Stimulated activated CD4-positive, alpha-beta T cell treated with anti-CD3 and anti-CD28 coated beads, Interleukin-2, amount 100 ng/mL, for 4 hours (primary cell): ENCODE results near the gene ICE2.

Source experiments
- DNase-seq: peaks from one replicate; pipeline ENCODE4 v3.0.0-alpha.2; 2020; ENCODE audit warnings: low read depth

The ICE2 gene

GRCh38 chr15:60386615-60387014 lies 92.3 kb downstream of the ICE2 start:
- no peak for DNase-seq

GRCh38 chr15:60385620-60386552 lies 93.1 kb downstream of the ICE2 start:
- DNase-seq, result no peak

GRCh38 chr15:60384526-60385126 lies 94.3 kb downstream of the ICE2 start:
- DNase-seq, result no peak

GRCh38 chr15:60384053-60384452 lies 94.9 kb downstream of the ICE2 start:
- no peak for DNase-seq

- no peak for DNase-seq
Observed at GRCh38 chr15:60382773-60383674, 95.9 kb downstream of the ICE2 start.

- DNase-seq, result no peak
Observed at GRCh38 chr15:60381148-60381788, 97.7 kb downstream of the ICE2 start.

GRCh38 chr15:60379525-60380274 lies 99.2 kb downstream of the ICE2 start:
- no peak for DNase-seq

GRCh38 chr15:60379185-60379524 lies 99.8 kb downstream of the ICE2 start:
- no peak for DNase-seq

GRCh38 chr15:60376677-60377095 lies 102.3 kb downstream of the ICE2 start:
- no peak for DNase-seq

- DNase-seq, result no peak
Observed at GRCh38 chr15:60375306-60375705, 103.6 kb downstream of the ICE2 start.

GRCh38 chr15:60374628-60375081 lies 104.3 kb downstream of the ICE2 start:
- DNase-seq, result no peak

GRCh38 chr15:60374209-60374608 lies 104.7 kb downstream of the ICE2 start:
- DNase-seq, result no peak

- no peak for DNase-seq
Observed at GRCh38 chr15:60373745-60374144, 105.2 kb downstream of the ICE2 start.

- DNase-seq, result no peak
Observed at GRCh38 chr15:60373327-60373726, 105.6 kb downstream of the ICE2 start.

- no peak for DNase-seq
Observed at GRCh38 chr15:60372756-60373155, 106.2 kb downstream of the ICE2 start.

GRCh38 chr15:60372227-60372626 lies 106.7 kb downstream of the ICE2 start:
- no peak for DNase-seq

- no peak for DNase-seq
Observed at GRCh38 chr15:60371175-60372051, 107.5 kb downstream of the ICE2 start.

GRCh38 chr15:60370869-60371136 lies 108.1 kb downstream of the ICE2 start:
- no peak for DNase-seq

- DNase-seq, result no peak
Observed at GRCh38 chr15:60370105-60370868, 108.7 kb downstream of the ICE2 start.

- no peak for DNase-seq
Observed at GRCh38 chr15:60369696-60370095, 109.2 kb downstream of the ICE2 start.
